GM23338 (cell line): ENCODE measurements around the gene THADA. TPM values are rescaled to one million over a fixed set of nuclear protein-coding genes. Genes with fewer than 3 reads are reported as not detected.

Source experiments
- ATAC-seq: fragments of 200-7000 bp; cut with Tn5 transposase; 3 replicates; pipeline ENCODE4 v1.9.1; 2020
- DNase-seq: peaks from one replicate; pipeline ENCODE4 v3.0.0-alpha.2; 2015; ENCODE audit warnings: low spot score
- H2AFZ ChIP-seq: fragments of 200-600 bp; sonication (generic); 2 replicates; pipeline ENCODE4 v1.8.0; 2016; ENCODE audit warnings: antibody characterized with exemption, mild to moderate bottlenecking, moderate library complexity
- H3F3A ChIP-seq: fragments of 200-600 bp; sonication (generic); replicated peaks from 2 replicates; pipeline ENCODE4 v1.8.0; 2017; ENCODE audit warnings: antibody characterized with exemption, mixed run types, low read depth
- H3K27ac ChIP-seq: fragments of 200-600 bp; sonication (generic); 2 replicates; pipeline ENCODE4 v1.6.1; 2016; ENCODE audit warnings: low read depth
- H3K27me3 ChIP-seq: fragments of 200-600 bp; sonication (generic); 2 replicates; pipeline ENCODE4 v1.8.0; 2016; ENCODE audit warnings: mild to moderate bottlenecking, mixed run types, moderate library complexity; ENCODE audit not compliant: insufficient read depth
- H3K36me3 ChIP-seq: fragments of 200-600 bp; sonication (generic); 2 replicates; pipeline ENCODE4 v1.8.0; 2016; ENCODE audit warnings: mild to moderate bottlenecking; ENCODE audit not compliant: insufficient read depth
- H3K4me1 ChIP-seq: fragments of 200-600 bp; sonication (generic); 2 replicates; pipeline ENCODE4 v1.8.0; 2016; ENCODE audit warnings: mild to moderate bottlenecking, moderate library complexity; ENCODE audit not compliant: insufficient read depth
- H3K4me2 ChIP-seq: fragments of 200-600 bp; sonication (generic); 2 replicates; pipeline ENCODE4 v1.7.1; 2017; ENCODE audit warnings: mixed run types
- H3K4me3 ChIP-seq: fragments of 200-600 bp; sonication (generic); 2 replicates; pipeline ENCODE4 v1.6.1; 2016; ENCODE audit warnings: mixed run types
- H3K79me2 ChIP-seq: fragments of 200-600 bp; sonication (generic); replicated peaks from 2 replicates; pipeline ENCODE4 v1.8.0; 2017; ENCODE audit warnings: mild to moderate bottlenecking; ENCODE audit not compliant: insufficient read depth
- H3K9me2 ChIP-seq: fragments of 200-600 bp; sonication (generic); 2 replicates; pipeline ENCODE4 v1.8.0; 2017; ENCODE audit not compliant: insufficient read depth
- H4K20me1 ChIP-seq: fragments of 200-600 bp; sonication (generic); replicated peaks from 2 replicates; pipeline ENCODE4 v1.8.0; 2017; ENCODE audit warnings: mild to moderate bottlenecking; ENCODE audit not compliant: insufficient read depth
- H3K27ac Mint-ChIP-seq: 2 replicates; pipeline ENCODE4 v1.8.0; 2020; ENCODE audit warnings: inconsistent platforms, mild to moderate bottlenecking, moderate library complexity, mixed read lengths
- H3K27me3 Mint-ChIP-seq: 3 replicates; pipeline ENCODE4 v1.8.0; 2022; ENCODE audit warnings: low read depth, mild to moderate bottlenecking, moderate library complexity, mixed read lengths, inconsistent platforms; ENCODE audit not compliant: insufficient read depth, poor library complexity
- H3K36me3 Mint-ChIP-seq: 3 replicates; pipeline ENCODE4 v1.8.0; 2021; ENCODE audit warnings: low read depth, mild to moderate bottlenecking, inconsistent platforms, moderate library complexity, mixed read lengths
- H3K4me1 Mint-ChIP-seq: 3 replicates; pipeline ENCODE4 v1.8.0; 2020; ENCODE audit warnings: mild to moderate bottlenecking, inconsistent platforms, mixed read lengths
- H3K4me3 Mint-ChIP-seq: 3 replicates; pipeline ENCODE4 v1.8.0; 2021; ENCODE audit warnings: moderate library complexity, mild to moderate bottlenecking, inconsistent platforms, mixed read lengths
- H3K9me3 Mint-ChIP-seq: 3 replicates; pipeline ENCODE4 v1.8.0; 2020; ENCODE audit warnings: moderate library complexity, mild to moderate bottlenecking, inconsistent platforms, mixed read lengths
- CREB1 ChIP-seq: fragments of 250-450 bp; sonication (Bioruptor Pico); IDR thresholded peaks from 2 replicates; pipeline ENCODE4 v1.5.0; 2020; ENCODE audit warnings: low read depth, mild to moderate bottlenecking, moderate library complexity
- CTCF ChIP-seq, 2 experiments: fragments of 200-600 bp in 1 of 2; sonication (generic) in 1 of 2; conservative IDR thresholded peaks; 2 replicates each; pipeline versions ENCODE4 v1.5.1 to v1.6.1; 2016 to 2017; ENCODE audit warnings: antibody characterized with exemption in 2 of 2, low read depth in 2 of 2, mild to moderate bottlenecking in 2 of 2, moderate library complexity in 1 of 2
- EZH2 ChIP-seq: fragments of 200-600 bp; sonication (generic); IDR thresholded peaks from one replicate; pipeline ENCODE4 v1.8.0; 2017; ENCODE audit warnings: antibody characterized with exemption, mild to moderate bottlenecking, low read depth; ENCODE audit not compliant: unreplicated experiment
- EZH2phosphoT487 ChIP-seq: fragments of 200-600 bp; sonication (generic); IDR thresholded peaks from one replicate; pipeline ENCODE4 v1.8.1; 2018; ENCODE audit warnings: antibody characterized with exemption; ENCODE audit not compliant: unreplicated experiment
- JUNB ChIP-seq: IDR thresholded peaks from one replicate; pipeline ENCODE4 v1.6.1; 2016; ENCODE audit warnings: antibody characterized with exemption; ENCODE audit not compliant: unreplicated experiment
- NANOG ChIP-seq: IDR thresholded peaks from 2 replicates; pipeline ENCODE4 v1.6.1; 2016; ENCODE audit warnings: antibody characterized with exemption, borderline replicate concordance
- POLR2AphosphoS5 ChIP-seq: IDR thresholded peaks from 2 replicates; pipeline ENCODE4 v1.6.1; 2016; ENCODE audit warnings: antibody characterized with exemption, low read depth
- STAT1 ChIP-seq: IDR thresholded peaks from one replicate; pipeline ENCODE4 v1.6.1; 2016; ENCODE audit warnings: antibody characterized with exemption; ENCODE audit not compliant: unreplicated experiment
- ZNF114 ChIP-seq: fragments of 250-450 bp; sonication (Bioruptor Pico); IDR thresholded peaks from 2 replicates; pipeline ENCODE4 v1.5.0; 2020; ENCODE audit warnings: mild to moderate bottlenecking, moderate library complexity
- ZNF331 ChIP-seq: fragments of 250-450 bp; sonication (Bioruptor Pico); IDR thresholded peaks from 2 replicates; pipeline ENCODE4 v1.5.0; 2020; ENCODE audit warnings: low read depth, mild to moderate bottlenecking, moderate library complexity
- polyA plus RNA-seq: library from polyadenylated mRNA; unstranded; fragments of >200 nt; fragmentation: Nextera tagmentation; extraction: Ambion mirVana; gene quantifications from 2 replicates; pipeline ENCODE4 v1.2.1, GENCODE V29; 2016
- total RNA-seq: library from RNA; depleted of rRNA; stranded (reverse); fragments of >200 nt; shearing (Covaris generic); gene quantifications from 2 replicates; pipeline ENCODE4 v1.2.3, GENCODE V29; 2014
- TF ChIP-seq, protein P1 (sequence below): IDR thresholded peaks from one replicate; pipeline ENCODE4 v1.6.1; 2018; ENCODE audit warnings: antibody characterized with exemption; ENCODE audit not compliant: unreplicated experiment
- TF ChIP-seq, protein P2 (sequence below): IDR thresholded peaks from 2 replicates; pipeline ENCODE4 v1.6.1; 2016; ENCODE audit warnings: antibody characterized with exemption

The THADA gene
- total and polyA plus RNA-seq, 2 experiments from 2014 or later, result 17.0 to 30.7 TPM

GRCh38 chr2:43228321-43228751, 367.5 kb downstream of the THADA start:
- Histone ChIP-seq H3K9me2 (no peaks in the 10 kb centered on the region), H2AFZ (no peak overlapping the region), H3K4me2 (peak overlapping the region; percentile 79), H3K4me3 (peak overlapping the region; percentile 97; the same call in 1 of the 2 replicates), H4K20me1 (peaks cover 7% of the 10 kb centered on the region), H3K36me3 (peaks cover 7% of the 10 kb centered on the region; the same call in 1 of the 2 replicates), H3K27me3 (no peaks in the 10 kb centered on the region), H3F3A (peaks cover 15% of the 10 kb centered on the region; the same call in 1 of the 2 replicates), H3K27ac (no peak overlapping the region; the same call in 1 of the 2 replicates), H3K4me1 (peaks cover 31% of the 10 kb centered on the region), H3K79me2 (peaks cover 38% of the 10 kb centered on the region)
- Mint-ChIP-seq H3K4me3 (no peak overlapping the region), H3K27me3 (peaks cover 15% of the 10 kb centered on the region), H3K27ac (no peak overlapping the region), H3K9me3 (no peaks in the 10 kb centered on the region), H3K4me1 (peaks cover 41% of the 10 kb centered on the region), H3K36me3 (peaks cover 28% of the 10 kb centered on the region)
- TF ChIP-seq ZNF331 (CRISPR knock-in tag) (no peak), CTCF (conservative IDR thresholded peaks at IDR 0.05; ENCODE audit: low read depth in 2 of 2) (no peak), POLR2AphosphoS5 (no peak), STAT1 (no peak), EZH2 (no peak), EZH2phosphoT487 (no peak), CREB1 (CRISPR knock-in tag) (no peak), NANOG (no peak), ZNF114 (no peak), JUNB (no peak)
- TF ChIP-seq, protein P1, sequence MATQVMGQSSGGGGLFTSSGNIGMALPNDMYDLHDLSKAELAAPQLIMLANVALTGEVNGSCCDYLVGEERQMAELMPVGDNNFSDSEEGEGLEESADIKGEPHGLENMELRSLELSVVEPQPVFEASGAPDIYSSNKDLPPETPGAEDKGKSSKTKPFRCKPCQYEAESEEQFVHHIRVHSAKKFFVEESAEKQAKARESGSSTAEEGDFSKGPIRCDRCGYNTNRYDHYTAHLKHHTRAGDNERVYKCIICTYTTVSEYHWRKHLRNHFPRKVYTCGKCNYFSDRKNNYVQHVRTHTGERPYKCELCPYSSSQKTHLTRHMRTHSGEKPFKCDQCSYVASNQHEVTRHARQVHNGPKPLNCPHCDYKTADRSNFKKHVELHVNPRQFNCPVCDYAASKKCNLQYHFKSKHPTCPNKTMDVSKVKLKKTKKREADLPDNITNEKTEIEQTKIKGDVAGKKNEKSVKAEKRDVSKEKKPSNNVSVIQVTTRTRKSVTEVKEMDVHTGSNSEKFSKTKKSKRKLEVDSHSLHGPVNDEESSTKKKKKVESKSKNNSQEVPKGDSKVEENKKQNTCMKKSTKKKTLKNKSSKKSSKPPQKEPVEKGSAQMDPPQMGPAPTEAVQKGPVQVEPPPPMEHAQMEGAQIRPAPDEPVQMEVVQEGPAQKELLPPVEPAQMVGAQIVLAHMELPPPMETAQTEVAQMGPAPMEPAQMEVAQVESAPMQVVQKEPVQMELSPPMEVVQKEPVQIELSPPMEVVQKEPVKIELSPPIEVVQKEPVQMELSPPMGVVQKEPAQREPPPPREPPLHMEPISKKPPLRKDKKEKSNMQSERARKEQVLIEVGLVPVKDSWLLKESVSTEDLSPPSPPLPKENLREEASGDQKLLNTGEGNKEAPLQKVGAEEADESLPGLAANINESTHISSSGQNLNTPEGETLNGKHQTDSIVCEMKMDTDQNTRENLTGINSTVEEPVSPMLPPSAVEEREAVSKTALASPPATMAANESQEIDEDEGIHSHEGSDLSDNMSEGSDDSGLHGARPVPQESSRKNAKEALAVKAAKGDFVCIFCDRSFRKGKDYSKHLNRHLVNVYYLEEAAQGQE, result no peak
- TF ChIP-seq, protein P2, sequence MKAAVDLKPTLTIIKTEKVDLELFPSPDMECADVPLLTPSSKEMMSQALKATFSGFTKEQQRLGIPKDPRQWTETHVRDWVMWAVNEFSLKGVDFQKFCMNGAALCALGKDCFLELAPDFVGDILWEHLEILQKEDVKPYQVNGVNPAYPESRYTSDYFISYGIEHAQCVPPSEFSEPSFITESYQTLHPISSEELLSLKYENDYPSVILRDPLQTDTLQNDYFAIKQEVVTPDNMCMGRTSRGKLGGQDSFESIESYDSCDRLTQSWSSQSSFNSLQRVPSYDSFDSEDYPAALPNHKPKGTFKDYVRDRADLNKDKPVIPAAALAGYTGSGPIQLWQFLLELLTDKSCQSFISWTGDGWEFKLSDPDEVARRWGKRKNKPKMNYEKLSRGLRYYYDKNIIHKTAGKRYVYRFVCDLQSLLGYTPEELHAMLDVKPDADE, result no peak
- ATAC-seq, result no peak
- no peak for DNase-seq
